GM12801 (cell line): ENCODE measurements around the gene PTGDS.

Experiments used
- CTCF ChIP-seq: IDR thresholded peaks from one replicate; pipeline ENCODE4 v1.5.1; 2011; ENCODE audit warnings: control low read depth; ENCODE audit not compliant: insufficient read length; ENCODE audit errors: extremely low read depth

Gene PTGDS

GRCh38 chr9:136997830-136998234, 20.5 kb downstream of the PTGDS start:
- TF ChIP-seq CTCF, result no peak

- no peak for TF ChIP-seq CTCF
These were observed 23.1 kb downstream of the PTGDS start for GRCh38 chr9:137000177-137000930.

GRCh38 chr9:137001857-137002645, 24.7 kb downstream of the PTGDS start:
- no peak for TF ChIP-seq CTCF

- no peak for TF ChIP-seq CTCF
These were observed 25.3 kb downstream of the PTGDS start for GRCh38 chr9:137002646-137003041.

- TF ChIP-seq CTCF, result no peak
These were observed 29.1 kb downstream of the PTGDS start for GRCh38 chr9:137006116-137007003.

GRCh38 chr9:137007108-137007815, 30.0 kb downstream of the PTGDS start:
- no peak for TF ChIP-seq CTCF
